Effector CD4-positive, alpha-beta T cell (primary cell): ENCODE measurements around the gene GCLC.
"Not testable (repeated sequence)": the region's sequence is repeated elsewhere in the genome, so short reads cannot be mapped to it uniquely, and the experiment has no call there.

Experiments used
- DNase-seq: peaks from one replicate; pipeline ENCODE4 v3.0.0-alpha.2; 2020
- total RNA-seq: gene quantifications from one replicate; lab custom pipeline; 2026; lab: John Stamatoyannopoulos, UW

GCLC gene
- total RNA-seq, result 32.1 reads per million, percentile 58 among the genes with 10 or more reads in this experiment

- peak; percentile 76 for DNase-seq
These were observed at the start of gene GCLC for GRCh38 chr6:53544470-53545308. TSS of gene GCLC (minus strand) at chr6:53545101. CDS start at chr6:53544645, 456 bp downstream.

- no peak for DNase-seq
These were observed 49.7 kb upstream of the GCLC start for GRCh38 chr6:53594596-53594995.

- no peak for DNase-seq
These were observed 48.1 kb upstream of the GCLC start for GRCh38 chr6:53593001-53593488.

GRCh38 chr6:53591873-53592272 is 47.0 kb upstream of the GCLC start:
- no peak for DNase-seq

- DNase-seq, result no peak
These were observed 44.1 kb upstream of the GCLC start for GRCh38 chr6:53588816-53589509.

- no peak for DNase-seq
These were observed 42.4 kb upstream of the GCLC start for GRCh38 chr6:53587291-53587690.

- DNase-seq, result no peak
These were observed 40.5 kb upstream of the GCLC start for GRCh38 chr6:53585208-53585900.

GRCh38 chr6:53584726-53585125 is 39.8 kb upstream of the GCLC start:
- DNase-seq, result no peak

GRCh38 chr6:53583451-53583850 is 38.5 kb upstream of the GCLC start:
- no peak for DNase-seq

- no peak for DNase-seq
These were observed 38.1 kb upstream of the GCLC start for GRCh38 chr6:53582963-53583362.

GRCh38 chr6:53581856-53582255 is 37.0 kb upstream of the GCLC start:
- DNase-seq, result no peak

GRCh38 chr6:53581173-53581773 is 36.4 kb upstream of the GCLC start:
- no peak for DNase-seq

- DNase-seq, result no peak
These were observed 34.4 kb upstream of the GCLC start for GRCh38 chr6:53579338-53579737.

GRCh38 chr6:53578371-53578770 is 33.5 kb upstream of the GCLC start:
- no peak for DNase-seq

GRCh38 chr6:53573299-53573698 is 28.4 kb upstream of the GCLC start:
- no peak for DNase-seq

GRCh38 chr6:53572379-53572778 is 27.5 kb upstream of the GCLC start:
- not testable (repeated sequence) for DNase-seq

- DNase-seq, result no peak
These were observed 24.1 kb upstream of the GCLC start for GRCh38 chr6:53568776-53569616.

GRCh38 chr6:53567701-53568100 is 22.8 kb upstream of the GCLC start:
- no peak for DNase-seq

GRCh38 chr6:53566755-53567154 is 21.9 kb upstream of the GCLC start:
- no peak for DNase-seq

GRCh38 chr6:53565886-53566285 is 21.0 kb upstream of the GCLC start:
- DNase-seq, result no peak

GRCh38 chr6:53564401-53565065 is 19.6 kb upstream of the GCLC start:
- no peak for DNase-seq
